GM12873 (cell line): ENCODE results near the gene TCFL5.

Source experiments
- CTCF ChIP-seq: IDR thresholded peaks from 2 replicates; pipeline ENCODE4 v1.5.1; 2012; ENCODE audit warnings: low read depth, mild to moderate bottlenecking, moderate library complexity, low read length, control low read depth; ENCODE audit not compliant: insufficient read depth; ENCODE audit errors: missing control alignments

The TCFL5 gene

GRCh38 chr20:62834967-62835730, 26.5 kb downstream of the TCFL5 start:
- TF ChIP-seq CTCF: no peak

GRCh38 chr20:62832951-62833391, 28.7 kb downstream of the TCFL5 start:
- no peak for TF ChIP-seq CTCF

- TF ChIP-seq CTCF: peak; percentile 29
Measured at GRCh38 chr20:62832212-62832922, 29.3 kb downstream of the TCFL5 start.

GRCh38 chr20:62831854-62832211, 29.8 kb downstream of the TCFL5 start:
- no peak for TF ChIP-seq CTCF

GRCh38 chr20:62831361-62831788, 30.2 kb downstream of the TCFL5 start:
- TF ChIP-seq CTCF: no peak

GRCh38 chr20:62830821-62831220, 30.8 kb downstream of the TCFL5 start:
- no peak for TF ChIP-seq CTCF

- TF ChIP-seq CTCF: no peak
Measured at GRCh38 chr20:62830251-62830650, 31.4 kb downstream of the TCFL5 start.
